Measurements from ENCODE around the gene CD93.

Gene CD93

DNA sequence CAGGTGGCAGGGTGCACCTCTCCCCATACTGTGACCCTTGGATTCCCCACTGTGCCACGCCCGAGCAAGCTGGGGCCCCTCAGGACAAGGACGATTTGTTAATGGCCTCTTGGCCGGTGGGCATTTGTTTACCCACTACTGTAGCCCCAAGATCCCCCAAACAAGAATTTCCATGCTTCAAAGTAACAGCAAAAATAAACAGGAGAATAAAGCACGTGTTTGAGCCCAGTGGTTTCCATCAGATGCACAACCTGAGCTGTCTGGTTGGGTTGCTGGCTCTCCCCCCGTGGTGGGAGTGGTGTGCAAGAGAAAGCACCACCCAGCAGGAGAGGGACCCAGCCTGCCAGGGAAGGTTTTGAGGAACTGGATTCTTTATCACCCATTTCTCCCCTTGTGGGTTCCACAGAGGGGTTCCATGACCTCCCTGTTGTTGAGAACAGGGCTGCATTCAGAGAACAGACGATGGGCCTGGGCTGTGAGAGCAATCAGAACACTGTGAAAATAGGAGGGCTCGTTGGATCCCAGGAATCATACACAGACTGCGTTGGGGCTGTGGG, 4.8 kb downstream of the CD93 start:
- DNase-seq, result no peak

GRCh38 chr20:23080521-23080920, 5.6 kb downstream of the CD93 start:
- no peak for DNase-seq

DNA sequence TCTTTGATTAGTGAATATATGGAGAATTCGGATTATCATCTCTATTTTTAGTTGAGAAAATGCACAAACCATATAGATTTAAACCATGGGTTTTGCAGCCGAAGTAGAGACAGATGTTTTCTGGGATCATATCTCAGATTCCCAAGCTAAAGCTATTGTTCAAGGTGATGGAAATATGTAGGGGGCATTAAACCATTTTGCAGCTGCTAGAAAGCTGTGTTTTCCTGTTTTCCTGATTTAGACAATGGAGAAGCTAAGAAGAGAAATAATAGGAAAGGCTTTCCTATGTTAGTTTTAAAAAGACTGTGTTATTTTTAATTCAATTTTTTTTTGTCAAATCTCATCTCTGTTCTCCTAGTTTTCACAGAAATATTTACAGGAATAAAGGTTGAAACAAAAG, 6.2 kb downstream of the CD93 start:
- DNase-seq, result no peak

GRCh38 chr20:23079016-23079351, 7.1 kb downstream of the CD93 start:
- DNase-seq, result no peak

- DNase-seq, result no peak
Observed at GRCh38 chr20:23078351-23079015, 7.6 kb downstream of the CD93 start.

DNA sequence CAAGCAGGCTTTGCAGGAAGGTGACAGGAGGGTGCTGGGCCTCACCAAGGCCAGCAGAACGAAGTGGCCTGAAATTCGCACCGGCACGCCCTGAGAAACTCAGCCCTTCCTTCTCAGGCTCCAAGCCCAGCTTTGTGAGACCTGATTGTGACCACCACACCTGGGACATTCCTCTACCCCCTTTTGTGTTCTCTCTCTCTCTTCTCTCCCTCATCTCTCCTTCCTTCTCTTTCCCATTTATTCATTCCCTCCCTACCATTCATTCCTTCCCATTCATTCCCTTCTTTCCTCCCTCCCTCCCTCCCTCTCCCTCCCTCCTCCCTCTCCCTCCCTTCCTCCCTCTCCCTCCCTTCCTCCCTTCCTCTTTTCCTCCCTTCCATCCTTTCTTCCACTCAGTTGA, 8.8 kb downstream of the CD93 start:
- DNase-seq, result no peak

GRCh38 chr20:23074052-23074451, 12.1 kb downstream of the CD93 start:
- no peak for DNase-seq

- no peak for DNase-seq
Observed at GRCh38 chr20:23072892-23073586, 13.1 kb downstream of the CD93 start.

DNA sequence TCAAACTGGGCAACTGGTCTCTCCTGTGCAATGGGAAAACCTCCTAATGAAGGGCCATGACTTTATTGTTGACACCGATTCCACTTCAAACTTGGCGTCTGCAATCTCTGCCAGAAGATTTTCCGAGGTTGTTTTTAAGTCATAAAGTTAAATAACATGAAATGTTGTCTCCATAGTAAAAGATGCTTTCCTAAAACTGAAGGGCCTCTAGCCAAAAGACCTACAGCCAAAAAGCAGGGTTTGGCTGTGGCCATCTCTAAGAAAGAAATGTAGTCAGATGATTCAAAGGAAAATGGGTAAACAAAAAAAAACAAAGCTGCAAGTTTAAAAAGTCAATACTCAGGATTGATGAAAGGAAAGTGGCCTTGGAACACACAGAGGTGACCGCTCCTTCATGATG, 14.1 kb downstream of the CD93 start:
- no peak for DNase-seq

- DNase-seq, result no peak
Observed at GRCh38 chr20:23071398-23071797, 14.7 kb downstream of the CD93 start.

GRCh38 chr20:23069108-23069507, 17.0 kb downstream of the CD93 start:
- DNase-seq, result no peak

- DNase-seq, result no peak
Observed at GRCh38 chr20:23068283-23068682, 17.8 kb downstream of the CD93 start.

DNA sequence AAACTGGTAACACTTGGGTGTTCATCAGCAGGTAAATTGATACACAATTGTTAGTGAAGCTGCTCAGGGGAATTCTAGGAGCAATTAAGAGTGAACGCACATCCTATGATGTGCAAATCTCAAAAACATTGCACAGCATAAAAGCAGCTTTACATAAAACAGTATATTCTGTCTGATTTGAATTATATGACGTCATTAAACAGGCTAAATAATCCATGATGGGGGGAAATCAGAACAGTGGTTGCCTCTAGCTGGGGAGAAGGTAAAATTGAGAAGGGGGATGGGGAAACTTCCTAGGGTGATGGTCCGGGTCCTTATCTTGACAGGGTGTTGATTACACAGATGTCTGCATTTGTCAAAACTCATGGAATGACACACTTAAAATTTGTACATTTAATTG, 19.4 kb downstream of the CD93 start:
- DNase-seq, result no peak

DNA sequence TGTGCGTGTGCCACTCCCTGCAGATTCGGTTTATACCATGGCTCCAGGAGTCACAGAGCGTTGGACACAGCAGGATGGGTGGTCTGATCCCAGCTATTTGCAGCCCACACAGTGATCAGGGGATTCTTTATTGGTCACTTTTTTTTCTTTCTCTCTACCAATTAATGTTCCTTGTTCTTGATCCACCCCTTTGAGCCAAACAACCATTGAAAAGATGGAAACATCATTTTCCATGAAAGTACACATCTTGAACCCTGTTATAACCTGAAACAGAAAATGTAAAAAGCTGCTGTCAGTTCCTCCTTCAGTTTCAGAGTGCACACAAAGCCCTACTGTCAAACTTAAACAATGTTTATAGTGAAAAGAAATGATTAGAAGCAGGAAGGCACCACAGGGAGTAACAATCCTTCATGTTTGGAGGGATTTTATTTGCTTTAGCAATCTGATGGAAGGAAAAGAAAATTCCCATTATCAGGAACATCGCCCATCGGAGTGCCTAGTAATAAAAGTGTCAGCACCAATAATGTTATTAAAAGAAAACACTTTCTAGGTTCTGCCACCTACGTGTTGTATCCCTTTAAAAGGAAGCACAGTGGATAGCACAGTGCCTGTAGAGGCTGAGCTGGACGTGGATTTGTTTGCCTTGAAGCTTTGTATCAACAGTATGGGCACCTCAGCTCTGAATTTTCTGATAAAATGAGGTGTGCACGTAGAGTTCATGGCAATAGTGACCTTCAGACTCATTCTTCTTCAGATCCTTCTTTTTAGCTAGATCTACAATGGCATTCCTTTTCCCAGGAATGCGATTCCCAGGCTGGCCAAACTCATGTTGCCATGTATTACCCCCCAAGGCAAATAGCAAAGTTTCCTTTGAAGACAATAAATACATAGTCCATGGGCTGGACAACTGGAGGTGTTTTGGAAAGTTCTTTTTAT, 20.6 kb downstream of the CD93 start:
- no peak for DNase-seq

- DNase-seq, result no peak
Observed at GRCh38 chr20:23063581-23063980, 22.5 kb downstream of the CD93 start.

DNA sequence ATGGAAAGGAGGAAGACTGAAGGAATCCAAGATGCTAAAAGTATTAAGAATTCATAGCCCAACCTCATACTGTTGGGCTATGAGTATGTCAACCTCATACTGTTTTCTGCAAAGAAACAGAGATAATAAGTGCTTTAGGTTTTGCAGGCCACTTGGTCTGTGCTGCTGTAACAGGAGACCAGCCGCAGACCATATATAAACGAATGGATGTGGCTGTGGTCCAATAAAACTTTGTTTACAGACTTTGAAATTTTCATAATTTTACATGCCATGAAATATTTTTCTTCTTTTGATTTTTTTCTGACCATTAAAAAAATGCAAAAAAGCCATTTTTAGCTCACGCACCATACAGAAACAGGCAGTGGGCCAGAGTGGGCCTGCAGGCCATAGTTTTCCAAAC, 23.0 kb downstream of the CD93 start:
- DNase-seq, result no peak

DNA sequence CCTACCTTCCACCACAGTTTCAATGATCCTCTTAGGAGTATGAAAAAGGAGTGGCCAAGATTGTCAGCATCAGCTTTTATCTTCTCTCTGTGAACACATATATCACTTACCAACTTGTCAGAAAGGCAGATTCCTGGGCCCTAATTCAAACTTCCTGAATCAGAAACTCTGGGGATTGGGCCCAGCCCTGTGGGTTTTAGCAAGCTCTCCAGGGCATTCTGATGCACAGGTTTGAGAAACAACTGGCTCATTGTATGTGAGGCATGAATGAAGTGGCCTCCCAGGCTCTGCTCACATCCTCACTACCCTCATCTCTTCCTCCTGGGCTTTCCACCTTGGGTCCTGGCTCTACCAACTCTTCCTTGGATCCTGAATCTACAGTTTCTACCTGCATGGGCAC, 23.5 kb downstream of the CD93 start:
- no peak for DNase-seq

DNA sequence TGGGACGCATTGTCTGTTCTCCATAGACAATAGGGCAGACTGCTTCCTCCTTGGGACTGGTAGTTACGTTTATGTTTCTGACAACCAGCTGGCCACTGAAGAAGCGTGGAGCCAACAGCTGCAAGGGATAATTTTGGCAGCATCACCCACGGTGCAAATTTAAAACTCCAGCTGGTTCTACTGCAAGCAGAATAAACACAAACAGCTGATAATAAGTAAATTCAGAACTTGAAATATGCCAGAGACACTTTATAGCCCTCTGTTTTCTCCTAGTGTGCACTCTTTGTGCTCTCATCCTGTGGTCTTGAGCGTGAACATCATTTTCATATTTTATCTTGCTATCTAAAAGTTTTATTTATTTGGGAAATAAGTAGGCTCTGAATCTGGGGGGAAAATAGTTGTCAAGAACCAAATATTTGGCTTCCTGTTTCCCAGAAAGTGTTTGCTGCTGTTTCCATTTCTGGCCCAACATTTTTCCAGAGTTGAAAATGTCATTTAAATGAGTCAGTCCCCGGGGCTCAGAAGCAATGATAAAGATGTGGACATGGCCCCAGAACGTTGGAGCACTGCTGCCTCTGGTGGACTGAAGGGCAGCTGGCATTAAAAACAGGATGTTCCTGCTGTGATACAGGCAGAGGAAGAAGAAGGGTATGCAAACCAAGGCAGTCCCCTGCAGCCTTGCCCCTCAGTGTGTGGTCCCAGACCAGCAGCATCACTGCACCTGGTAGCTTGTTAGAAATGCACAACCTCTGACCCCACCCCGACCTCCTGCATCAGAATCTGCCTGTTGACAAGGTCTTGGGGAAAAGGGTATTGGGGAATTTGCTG, 24.2 kb downstream of the CD93 start:
- DNase-seq, result no peak

DNA sequence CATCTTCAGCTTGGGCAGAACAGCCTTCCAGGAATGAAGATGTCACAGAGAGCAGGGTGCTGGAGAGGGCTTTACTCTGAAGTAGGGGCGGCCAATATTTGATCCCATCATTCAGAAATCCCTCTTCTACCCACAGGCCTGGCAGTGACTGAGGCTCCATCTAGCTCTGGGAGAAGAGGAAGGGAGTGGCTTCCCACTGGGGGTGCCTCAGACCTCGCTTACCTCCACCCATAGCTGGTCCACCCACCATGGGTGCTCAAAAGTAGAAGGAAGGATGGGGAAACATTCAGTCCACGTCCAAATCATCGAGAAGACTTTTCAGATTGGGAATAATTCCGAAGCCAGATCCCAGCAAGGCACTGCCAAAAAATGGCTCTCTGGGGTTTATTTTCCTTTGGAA, 24.9 kb downstream of the CD93 start:
- DNase-seq, result no peak

DNA sequence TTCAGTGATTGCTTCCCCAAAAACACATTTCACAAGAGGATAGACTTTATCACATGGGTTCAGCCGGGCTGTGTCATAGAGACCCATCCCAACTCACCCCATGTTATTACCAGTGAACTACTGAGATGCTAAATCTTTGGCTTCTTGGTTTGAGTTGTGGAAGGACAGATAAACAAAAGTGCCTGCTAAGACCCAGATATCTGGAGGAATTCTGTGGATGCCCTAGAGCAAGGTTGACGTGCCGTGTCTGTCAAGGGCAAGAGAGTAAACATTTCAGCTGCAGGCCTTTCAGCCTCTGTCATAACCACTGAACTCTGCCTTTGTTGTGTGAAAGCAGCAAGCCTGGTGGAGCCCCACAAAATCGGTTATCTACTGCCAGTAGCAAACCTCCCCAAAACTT, 25.5 kb downstream of the CD93 start:
- DNase-seq, result no peak

DNA sequence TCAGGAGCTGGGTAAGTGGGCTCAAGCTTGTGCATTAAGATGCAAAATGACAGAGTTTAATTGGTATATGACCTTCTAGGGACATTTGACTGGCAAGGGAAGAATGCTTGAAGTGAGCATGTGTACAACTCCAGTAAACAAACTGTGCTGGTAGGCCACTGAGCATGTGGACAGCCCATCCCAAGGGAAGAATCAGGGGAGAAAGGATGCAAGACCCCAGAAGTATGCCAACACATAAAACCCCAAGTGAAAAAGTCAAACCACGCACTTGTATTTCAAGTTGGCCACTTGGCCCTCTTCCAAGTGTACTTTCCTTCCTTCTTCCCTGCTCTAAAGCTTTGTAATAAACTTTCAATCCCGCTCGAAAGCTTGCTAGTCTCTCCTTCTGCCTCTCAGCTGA, 26.3 kb downstream of the CD93 start:
- DNase-seq, result no peak

DNA sequence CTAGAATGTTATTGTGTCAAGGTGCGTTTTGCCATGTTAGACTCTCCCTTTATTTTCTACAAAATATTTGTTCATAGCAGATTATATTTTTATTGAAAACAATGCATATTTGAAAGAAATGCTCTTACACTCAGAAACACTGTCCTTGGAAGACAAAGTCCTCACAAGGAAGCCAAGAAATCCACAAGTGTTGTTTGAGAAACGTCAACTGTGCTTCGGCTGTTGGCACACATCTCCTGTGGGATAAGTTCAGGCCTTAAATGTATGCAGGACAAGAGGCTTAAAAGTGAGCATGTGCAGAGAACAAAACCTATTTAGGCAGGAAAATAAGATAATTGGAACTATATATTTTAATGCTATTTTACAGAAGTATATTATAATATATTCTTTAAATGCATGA, 27.1 kb downstream of the CD93 start:
- DNase-seq, result no peak

DNA sequence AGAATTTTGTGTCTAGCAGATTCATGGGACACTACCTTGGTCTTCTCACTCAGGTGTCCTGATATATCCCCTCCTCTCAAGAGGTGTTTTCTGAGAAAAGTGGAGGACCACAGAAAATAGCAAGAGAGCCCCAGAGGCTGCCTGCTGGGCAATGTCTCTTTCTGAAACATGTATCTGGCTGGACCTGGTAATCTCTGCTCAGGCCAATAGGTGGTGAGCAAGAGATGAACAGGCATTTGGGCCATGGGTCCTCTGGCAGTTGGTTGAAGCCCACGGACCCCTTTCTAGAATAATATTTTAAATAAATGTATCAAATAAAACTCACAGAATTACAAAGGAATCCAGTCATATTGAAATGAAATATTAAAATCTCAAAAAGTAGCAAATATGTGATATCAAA, 27.9 kb downstream of the CD93 start:
- no peak for DNase-seq

Measured in 8988T (cell line).